Spleen (tissue), 11 donors: ENCODE results near the gene FBH1. TPM values are rescaled to one million over a fixed set of nuclear protein-coding genes. Genes with fewer than 3 reads are reported as not detected.

ENCODE experiments used
- DNase-seq: peaks from one replicate; pipeline ENCODE4 v3.0.0-alpha.2; 2020
- H3K27ac ChIP-seq, 8 donors: fragments of 200-600 bp; sonication (generic) in 7 of 8; 1 replicate in 4 of 8; 2 replicates in 4 of 8; pipeline versions ENCODE4 v1.5.0 to v1.8.0; 2016 to 2021; ENCODE audit warnings: inconsistent platforms in 4 of 8, mild to moderate bottlenecking in 4 of 8, moderate library complexity in 1 of 8
- H3K27me3 ChIP-seq, 7 donors: fragments of 200-600 bp; sonication (generic) in 6 of 7; replicated peaks in 1 of 7; 1 replicate in 4 of 7; 2 replicates in 3 of 7; pipeline versions ENCODE4 v1.5.0 to v1.8.0; 2016 to 2021; ENCODE audit warnings: inconsistent platforms in 3 of 7, mild to moderate bottlenecking in 1 of 7
- H3K36me3 ChIP-seq, 6 donors: fragments of 200-600 bp; sonication (generic) in 5 of 6; 1 replicate in 4 of 6; 2 replicates in 2 of 6; pipeline versions ENCODE4 v1.5.0 to v1.8.0; 2016 to 2021; ENCODE audit warnings: inconsistent platforms in 2 of 6
- H3K4me1 ChIP-seq, 6 donors: fragments of 200-600 bp; sonication (generic) in 5 of 6; 1 replicate in 3 of 6; 2 replicates in 3 of 6; pipeline versions ENCODE4 v1.5.0 to v1.8.0; 2016 to 2021; ENCODE audit warnings: inconsistent platforms in 3 of 6
- H3K4me3 ChIP-seq, 8 donors: fragments of 200-600 bp; sonication (generic) in 7 of 8; 1 replicate in 4 of 8; 2 replicates in 4 of 8; pipeline versions ENCODE4 v1.5.0 to v1.8.0; 2016 to 2021; ENCODE audit warnings: inconsistent platforms in 4 of 8, mild to moderate bottlenecking in 4 of 8, moderate library complexity in 2 of 8
- H3K9me3 ChIP-seq, 8 donors: fragments of 200-600 bp; sonication (generic) in 7 of 8; 1 replicate in 4 of 8; 2 replicates in 4 of 8; pipeline versions ENCODE4 v1.5.0 to v1.8.0; 2016 to 2021; ENCODE audit warnings: inconsistent platforms in 4 of 8
- POLR2A ChIP-seq, 3 donors: fragments of 450-650 bp; IDR thresholded peaks; one replicate each; pipeline ENCODE4 v1.5.1; 2017; ENCODE audit warnings: antibody characterized with exemption in 3 of 3, mild to moderate bottlenecking in 1 of 3
- POLR2AphosphoS5 ChIP-seq, 3 donors: sonication (generic); formaldehyde crosslinking; IDR thresholded peaks; one replicate each; pipeline ENCODE4 v1.5.1; 2017; ENCODE audit warnings: antibody characterized with exemption in 3 of 3
- WGBS, 5 donors: extraction: QIAGEN DNeasy Blood & Tissue Kit in 3 of 5; methylation state at CpG; one replicate each; pipeline versions ENCODE4 v1.1.5 to v1.1.7; 2013 to 2018; 5-methylcytosine and 5-hydroxymethylcytosine counted together
- intact Hi-C: fragments of 100-400 bp; cut with DNase I; formaldehyde crosslinking; loops from one replicate; pipeline ENCODE4 v1.15.0; 2023; ENCODE audit warnings: low total_unique reads
- polyA plus RNA-seq, 3 donors: library from polyadenylated mRNA; stranded (reverse); fragments of 200-250 nt; gene quantifications; one replicate each; pipeline ENCODE4 v1.2.1, GENCODE V29; 2013
- total RNA-seq, 7 donors: library from RNA; depleted of rRNA in 3 of 7; stranded (reverse); fragments of >200 nt in 3 of 7; fragmentation: NEBNext Ultra II Directional in 4 of 7; extraction: Animal tissue kit (Norgen Biotek cat#: 25700) in 4 of 7; gene quantifications; one replicate each; pipeline versions ENCODE4 v1.1.0 to v1.2.1, GENCODE V29; 2016 to 2021
- TF ChIP-seq, protein P1 (sequence below), 11 experiments: fragments of 200-600 bp in 7 of 11; fragments of 450-650 bp in 4 of 11; sonication (generic) in 4 of 11; IDR thresholded peaks in 8 of 11; conservative IDR thresholded peaks in 3 of 11; 1 replicate in 7 of 11; 2 replicates in 4 of 11; pipeline versions ENCODE4 v1.4.0 to v1.8.0; 2016 to 2021; ENCODE audit warnings: antibody characterized with exemption in 11 of 11, inconsistent platforms in 4 of 11, mild to moderate bottlenecking in 1 of 11
- donor health status: healthy with polysubstance abuse.
- donor health status: DM: no; HTN: no; CAD: no; lungs with moderate emphysema.
- donor health status: DM: no; HTN: no; CAD: no.
- donor health status: Bipolar disorder and iron deficiency.
- donor health status: healthy.
- donor health status: DM: no; HTN: no; CAD: no.
- donor health status: DM: yes; HTN: yes; CAD: no.

The FBH1 gene
- total and polyA plus RNA-seq, 10 donors, result 33.4 to 118 (median 103) TPM

- peak; percentile 24 for DNase-seq
- 70 to 83% (median 78%) methylated on average over 8 of the region's 8 CpGs for WGBS, 5 donors
- TF ChIP-seq POLR2A (IDR thresholded peaks at IDR 0.05) (no peak), POLR2AphosphoS5 (IDR thresholded peaks at IDR 0.05) (no peak)
- TF ChIP-seq, protein P1, sequence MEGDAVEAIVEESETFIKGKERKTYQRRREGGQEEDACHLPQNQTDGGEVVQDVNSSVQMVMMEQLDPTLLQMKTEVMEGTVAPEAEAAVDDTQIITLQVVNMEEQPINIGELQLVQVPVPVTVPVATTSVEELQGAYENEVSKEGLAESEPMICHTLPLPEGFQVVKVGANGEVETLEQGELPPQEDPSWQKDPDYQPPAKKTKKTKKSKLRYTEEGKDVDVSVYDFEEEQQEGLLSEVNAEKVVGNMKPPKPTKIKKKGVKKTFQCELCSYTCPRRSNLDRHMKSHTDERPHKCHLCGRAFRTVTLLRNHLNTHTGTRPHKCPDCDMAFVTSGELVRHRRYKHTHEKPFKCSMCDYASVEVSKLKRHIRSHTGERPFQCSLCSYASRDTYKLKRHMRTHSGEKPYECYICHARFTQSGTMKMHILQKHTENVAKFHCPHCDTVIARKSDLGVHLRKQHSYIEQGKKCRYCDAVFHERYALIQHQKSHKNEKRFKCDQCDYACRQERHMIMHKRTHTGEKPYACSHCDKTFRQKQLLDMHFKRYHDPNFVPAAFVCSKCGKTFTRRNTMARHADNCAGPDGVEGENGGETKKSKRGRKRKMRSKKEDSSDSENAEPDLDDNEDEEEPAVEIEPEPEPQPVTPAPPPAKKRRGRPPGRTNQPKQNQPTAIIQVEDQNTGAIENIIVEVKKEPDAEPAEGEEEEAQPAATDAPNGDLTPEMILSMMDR (IDR thresholded peaks at IDR 0.05 in 8 of 11, conservative IDR thresholded peaks at IDR 0.05 in 3 of 11), result no peak
- Histone ChIP-seq H3K27me3 (no peaks in the 10 kb centered on the region), H3K9me3 (no peaks in the 10 kb centered on the region), H3K4me1 (peaks cover 28 to 87% (median 69%) of the 10 kb centered on the region in 6 donors), H3K27ac (peak overlapping the region in 3 of 8 donors; percentile 37 to 92 (median 41)), H3K4me3 (peak overlapping the region in 1 of 8 donors; percentile 94), H3K36me3 (peaks cover 0 to 38% (median 14%) of the 10 kb centered on the region in 6 donors)
- intact Hi-C loops, result loop anchor here (10.0 kb wide), 1 partner anchor 83 kb away; the partner anchor contains the start of gene IL15RA
Measured at GRCh38 chr10:5892007-5892406, 2.0 kb downstream of the FBH1 start.

DNA sequence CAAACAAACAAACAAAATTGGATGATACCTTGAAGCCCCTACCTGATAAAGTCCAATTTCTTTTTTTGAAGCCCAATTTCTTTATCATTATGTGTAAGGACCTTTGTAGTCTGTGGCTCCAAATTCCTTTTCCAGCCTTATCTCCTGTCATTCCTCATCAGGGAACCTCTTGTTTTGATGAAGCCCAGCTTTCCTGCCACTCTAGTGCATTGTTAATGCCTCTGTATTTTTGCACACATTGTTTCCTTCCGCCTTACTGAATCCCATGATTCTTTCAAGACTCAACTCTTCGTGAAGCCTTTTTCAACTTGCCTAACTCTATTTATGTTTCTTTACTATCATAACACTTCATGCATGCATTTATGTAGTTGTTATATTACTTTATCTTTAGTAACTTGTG, 3.3 kb downstream of the FBH1 start:
- no peak for DNase-seq
- TF ChIP-seq, protein P1 (IDR thresholded peaks at IDR 0.05 in 8 of 11, conservative IDR thresholded peaks at IDR 0.05 in 3 of 11), result no peak
- no peak for TF ChIP-seq POLR2AphosphoS5 (IDR thresholded peaks at IDR 0.05)
- no peak for TF ChIP-seq POLR2A (IDR thresholded peaks at IDR 0.05)
- intact Hi-C loops, result loop anchor here (10.0 kb wide), 1 partner anchor 81 kb away; the partner anchor contains the start of gene IL15RA
- peaks cover 25 to 81% (median 59%) of the 10 kb centered on the region in 6 donors for H3K4me1 ChIP-seq
- no peak overlapping the region for H3K4me3 ChIP-seq
- H3K27me3 ChIP-seq, result no peaks in the 10 kb centered on the region
- peaks cover 0 to 8% (median 6%) of the 10 kb centered on the region in 8 donors for H3K9me3 ChIP-seq
- H3K36me3 ChIP-seq, result peaks cover 0 to 45% (median 14%) of the 10 kb centered on the region in 6 donors
- H3K27ac ChIP-seq, result peak overlapping the region in 3 of 8 donors; percentile 2 to 92 (median 25)
- WGBS, 5 donors, result 50 to 86% (median 74%) methylated on average over 2 of the region's 2 CpGs

DNA sequence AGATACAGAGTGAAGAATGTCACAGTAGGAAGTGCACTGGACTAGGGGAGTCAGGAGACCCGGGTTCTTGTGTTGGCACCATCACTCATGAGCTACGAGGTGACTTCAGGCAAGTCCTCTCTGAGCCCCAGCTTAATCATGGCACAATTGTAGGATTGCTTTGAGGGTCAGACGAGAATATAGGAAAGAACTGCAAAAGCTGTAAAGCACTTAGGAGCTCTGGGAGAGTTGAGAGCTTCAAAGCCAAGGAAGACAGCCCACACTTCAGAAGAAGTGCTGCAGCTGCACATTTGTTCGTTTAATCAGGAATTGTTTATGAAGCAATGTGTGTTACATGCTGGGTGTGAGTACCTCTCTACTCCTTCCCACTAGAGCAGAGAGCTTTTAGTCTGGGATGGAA, 4.4 kb downstream of the FBH1 start:
- DNase-seq, result no peak
- Histone ChIP-seq H3K36me3 (peaks cover 0 to 54% (median 14%) of the 10 kb centered on the region in 6 donors), H3K4me3 (no peak overlapping the region), H3K4me1 (peaks cover 19 to 73% (median 52%) of the 10 kb centered on the region in 6 donors), H3K9me3 (peaks cover 0 to 11% (median 8%) of the 10 kb centered on the region in 8 donors), H3K27ac (peak overlapping the region in 1 of 8 donors; percentile 92), H3K27me3 (no peaks in the 10 kb centered on the region)
- TF ChIP-seq, protein P1 (IDR thresholded peaks at IDR 0.05 in 8 of 11, conservative IDR thresholded peaks at IDR 0.05 in 3 of 11), result no peak
- TF ChIP-seq POLR2A (IDR thresholded peaks at IDR 0.05), result no peak
- TF ChIP-seq POLR2AphosphoS5 (IDR thresholded peaks at IDR 0.05), result no peak
- intact Hi-C loops, result loop anchor here (10.0 kb wide), 1 partner anchor 80 kb away; the partner anchor contains the start of gene IL15RA
- WGBS, 5 donors, result 60 to 78% (median 76%) methylated on average over 4 of the region's 4 CpGs

- 86 to 94% (median 89%) methylated on average over 8 of the region's 8 CpGs for WGBS, 5 donors
- TF ChIP-seq POLR2AphosphoS5 (IDR thresholded peaks at IDR 0.05) (no peak), POLR2A (IDR thresholded peaks at IDR 0.05) (no peak)
- TF ChIP-seq, protein P1 (IDR thresholded peaks at IDR 0.05 in 8 of 11, conservative IDR thresholded peaks at IDR 0.05 in 3 of 11), result no peak
- Histone ChIP-seq H3K9me3 (peaks cover 0 to 11% (median 8%) of the 10 kb centered on the region in 8 donors), H3K4me1 (peaks cover 19 to 75% (median 51%) of the 10 kb centered on the region in 6 donors), H3K27me3 (no peaks in the 10 kb centered on the region), H3K36me3 (peaks cover 0 to 54% (median 14%) of the 10 kb centered on the region in 6 donors), H3K27ac (peak overlapping the region in 5 of 8 donors; percentile 4 to 92 (median 60)), H3K4me3 (no peak overlapping the region)
- no peak for DNase-seq
- intact Hi-C loops, result loop anchor here (10.0 kb wide), 1 partner anchor 80 kb away; the partner anchor contains the start of gene IL15RA
Measured at GRCh38 chr10:5894873-5895272, 4.8 kb downstream of the FBH1 start.
